ENCODE measurements around the gene PXN.
A peak's percentile ranks its signal among the peaks of the same experiment; 100 is the strongest.

PXN gene

GRCh38 chr12:120228291-120229070, 37.0 kb downstream of the PXN start:
- H3K27me3 ChIP-seq (ENCODE audit: control insufficient read depth in 1 of 2, insufficient read depth in 2 of 2, low read length in 2 of 2) = no peaks in the 10 kb centered on the region
- peak overlapping the region; percentile 55 for H3K9ac ChIP-seq (ENCODE audit: low read length)
- H3K4me3 ChIP-seq (ENCODE audit: low read depth in 1 of 2, low read length in 2 of 2) = peak overlapping the region; percentile 13 to 17
- H3K27ac ChIP-seq (ENCODE audit: low read depth, low read length) = peak overlapping the region; percentile 95
- peaks cover 85% of the 10 kb centered on the region for H3K4me1 ChIP-seq (ENCODE audit: insufficient read depth, low read length)
- H3K36me3 ChIP-seq (ENCODE audit: insufficient read depth, low read length) = peaks cover 11% of the 10 kb centered on the region
- H3K9me3 ChIP-seq (ENCODE audit: low read length) = no peaks in the 10 kb centered on the region

GRCh38 chr12:120228041-120228290, 37.6 kb downstream of the PXN start:
- H3K4me1 ChIP-seq (ENCODE audit: insufficient read depth, low read length) = peaks cover 80% of the 10 kb centered on the region
- no peaks in the 10 kb centered on the region for H3K9me3 ChIP-seq (ENCODE audit: low read length)
- H3K27me3 ChIP-seq (ENCODE audit: control insufficient read depth in 1 of 2, insufficient read depth in 2 of 2, low read length in 2 of 2) = no peaks in the 10 kb centered on the region
- peaks cover 16% of the 10 kb centered on the region for H3K36me3 ChIP-seq (ENCODE audit: insufficient read depth, low read length)
- peak overlapping the region; percentile 95 for H3K27ac ChIP-seq (ENCODE audit: low read depth, low read length)
- no peak overlapping the region for H3K9ac ChIP-seq (ENCODE audit: low read length)
- H3K4me3 ChIP-seq (ENCODE audit: low read depth in 1 of 2, low read length in 2 of 2) = peak overlapping the region in 1 of 2 donors; percentile 17

GRCh38 chr12:120227233-120228040, 38.1 kb downstream of the PXN start:
- Histone ChIP-seq H3K36me3 (ENCODE audit: insufficient read depth, low read length) (peaks cover 21% of the 10 kb centered on the region), H3K9me3 (ENCODE audit: low read length) (no peaks in the 10 kb centered on the region), H3K4me3 (ENCODE audit: low read depth in 1 of 2, low read length in 2 of 2) (peak overlapping the region in 1 of 2 donors; percentile 17), H3K27ac (ENCODE audit: low read depth, low read length) (peak overlapping the region; percentile 95), H3K9ac (ENCODE audit: low read length) (no peak overlapping the region), H3K4me1 (ENCODE audit: insufficient read depth, low read length) (peaks cover 74% of the 10 kb centered on the region), H3K27me3 (ENCODE audit: control insufficient read depth in 1 of 2, insufficient read depth in 2 of 2, low read length in 2 of 2) (no peaks in the 10 kb centered on the region)

- peak overlapping the region; percentile 2 for H3K27ac ChIP-seq (ENCODE audit: low read depth, low read length)
Observed at GRCh38 chr12:120225852-120226640, 39.5 kb downstream of the PXN start.

GRCh38 chr12:120225200-120225558, 40.4 kb downstream of the PXN start:
- H3K27ac ChIP-seq (ENCODE audit: low read depth, low read length) = peak overlapping the region; percentile 40
- peaks cover 52% of the 10 kb centered on the region for H3K4me1 ChIP-seq (ENCODE audit: insufficient read depth, low read length)
- peaks cover 44% of the 10 kb centered on the region for H3K36me3 ChIP-seq (ENCODE audit: insufficient read depth, low read length)
- peak overlapping the region in 1 of 2 donors; percentile 7 for H3K4me3 ChIP-seq (ENCODE audit: low read depth in 1 of 2, low read length in 2 of 2)
- no peaks in the 10 kb centered on the region for H3K9me3 ChIP-seq (ENCODE audit: low read length)
- H3K9ac ChIP-seq (ENCODE audit: low read length) = peak overlapping the region; percentile 11
- no peaks in the 10 kb centered on the region for H3K27me3 ChIP-seq (ENCODE audit: control insufficient read depth in 1 of 2, insufficient read depth in 2 of 2, low read length in 2 of 2)

More at GRCh38 chr12:120225852-120226640, 39.5 kb downstream of the PXN start:
- H3K4me1 ChIP-seq (ENCODE audit: insufficient read depth, low read length) = peaks cover 60% of the 10 kb centered on the region
- H3K36me3 ChIP-seq (ENCODE audit: insufficient read depth, low read length) = peaks cover 35% of the 10 kb centered on the region
- H3K9me3 ChIP-seq (ENCODE audit: low read length) = no peaks in the 10 kb centered on the region
- H3K9ac ChIP-seq (ENCODE audit: low read length) = peak overlapping the region; percentile 11
- no peaks in the 10 kb centered on the region for H3K27me3 ChIP-seq (ENCODE audit: control insufficient read depth in 1 of 2, insufficient read depth in 2 of 2, low read length in 2 of 2)
- H3K4me3 ChIP-seq (ENCODE audit: low read depth in 1 of 2, low read length in 2 of 2) = no peak overlapping the region

- H3K9me3 ChIP-seq (ENCODE audit: low read length) = no peaks in the 10 kb centered on the region
- peaks cover 50% of the 10 kb centered on the region for H3K36me3 ChIP-seq (ENCODE audit: insufficient read depth, low read length)
- H3K9ac ChIP-seq (ENCODE audit: low read length) = peak overlapping the region; percentile 11
- no peaks in the 10 kb centered on the region for H3K27me3 ChIP-seq (ENCODE audit: control insufficient read depth in 1 of 2, insufficient read depth in 2 of 2, low read length in 2 of 2)
- H3K4me1 ChIP-seq (ENCODE audit: insufficient read depth, low read length) = peaks cover 46% of the 10 kb centered on the region
- peak overlapping the region; percentile 40 for H3K27ac ChIP-seq (ENCODE audit: low read depth, low read length)
- peak overlapping the region in 1 of 2 donors; percentile 7 for H3K4me3 ChIP-seq (ENCODE audit: low read depth in 1 of 2, low read length in 2 of 2)
Observed at GRCh38 chr12:120224304-120225199, 41.0 kb downstream of the PXN start.

GRCh38 chr12:120223458-120224303, 41.8 kb downstream of the PXN start:
- H3K9ac ChIP-seq (ENCODE audit: low read length) = no peak overlapping the region
- no peak overlapping the region for H3K4me3 ChIP-seq (ENCODE audit: low read depth in 1 of 2, low read length in 2 of 2)
- H3K9me3 ChIP-seq (ENCODE audit: low read length) = no peaks in the 10 kb centered on the region
- peaks cover 37% of the 10 kb centered on the region for H3K4me1 ChIP-seq (ENCODE audit: insufficient read depth, low read length)
- H3K27ac ChIP-seq (ENCODE audit: low read depth, low read length) = peak overlapping the region; percentile 40
- no peaks in the 10 kb centered on the region for H3K27me3 ChIP-seq (ENCODE audit: control insufficient read depth in 1 of 2, insufficient read depth in 2 of 2, low read length in 2 of 2)
- H3K36me3 ChIP-seq (ENCODE audit: insufficient read depth, low read length) = peaks cover 59% of the 10 kb centered on the region

GRCh38 chr12:120222288-120222832, 43.2 kb downstream of the PXN start:
- Histone ChIP-seq H3K4me1 (ENCODE audit: insufficient read depth, low read length) (peaks cover 24% of the 10 kb centered on the region), H3K36me3 (ENCODE audit: insufficient read depth, low read length) (peaks cover 66% of the 10 kb centered on the region), H3K9ac (ENCODE audit: low read length) (no peak overlapping the region), H3K27ac (ENCODE audit: low read depth, low read length) (no peak overlapping the region), H3K27me3 (ENCODE audit: control insufficient read depth in 1 of 2, insufficient read depth in 2 of 2, low read length in 2 of 2) (no peaks in the 10 kb centered on the region), H3K9me3 (ENCODE audit: low read length) (no peaks in the 10 kb centered on the region), H3K4me3 (ENCODE audit: low read depth in 1 of 2, low read length in 2 of 2) (no peak overlapping the region)

- no peak overlapping the region for H3K27ac ChIP-seq (ENCODE audit: low read depth, low read length)
- H3K4me1 ChIP-seq (ENCODE audit: insufficient read depth, low read length) = peaks cover 24% of the 10 kb centered on the region
- H3K27me3 ChIP-seq (ENCODE audit: control insufficient read depth in 1 of 2, insufficient read depth in 2 of 2, low read length in 2 of 2) = no peaks in the 10 kb centered on the region
- peaks cover 61% of the 10 kb centered on the region for H3K36me3 ChIP-seq (ENCODE audit: insufficient read depth, low read length)
- H3K4me3 ChIP-seq (ENCODE audit: low read depth in 1 of 2, low read length in 2 of 2) = no peak overlapping the region
- H3K9ac ChIP-seq (ENCODE audit: low read length) = no peak overlapping the region
- H3K9me3 ChIP-seq (ENCODE audit: low read length) = no peaks in the 10 kb centered on the region
Observed at GRCh38 chr12:120221576-120221900, 44.0 kb downstream of the PXN start.
